SK-N-SH (cell line): ENCODE data around the gene FRAT2. TPM values are rescaled to one million over a fixed set of nuclear protein-coding genes. Genes with fewer than 3 reads are reported as not detected.
"Not testable (repeated sequence)": the region's sequence is repeated elsewhere in the genome, so short reads cannot be mapped to it uniquely, and the experiment has no call there.

Source experiments
- CTCF ChIA-PET: fragments of 300-600, 350-600 bp; formaldehyde crosslinking; extraction: SDS; loops from one replicate; lab custom pipeline; 2021; lab: Yijun Ruan, JAX
- POLR2A ChIA-PET: fragments of 350-600 bp; sonication (Branson Sonifier 250); formaldehyde crosslinking; extraction: SDS; loops from one replicate; lab custom pipeline; 2020; ENCODE audit warnings: antibody characterized with exemption, inconsistent platforms; lab: Yijun Ruan, JAX
- DNase-seq: peaks from one replicate; pipeline ENCODE4 v3.0.0; 2012
- H2AFZ ChIP-seq: fragments of 200-600 bp; sonication (generic); 2 replicates; pipeline ENCODE4 v1.8.1; 2016; ENCODE audit warnings: antibody characterized with exemption, mild to moderate bottlenecking, low read depth
- H3F3A ChIP-seq: fragments of 200-600 bp; sonication (generic); replicated peaks from 2 replicates; pipeline ENCODE3; 2016; ENCODE audit warnings: antibody characterized with exemption, mild to moderate bottlenecking; ENCODE audit not compliant: insufficient read depth
- H3K27ac ChIP-seq, 2 experiments: fragments of 200-500 bp in 1 of 2; fragments of 200-600 bp in 1 of 2; sonication (Bioruptor generic) in 1 of 2; sonication (generic), shearing (Covaris generic) in 1 of 2; 2 replicates each; pipeline versions ENCODE4 v1.5.1 to v1.6.1; 2014 to 2016; ENCODE audit warnings: low read depth in 2 of 2, inconsistent platforms in 1 of 2, low read length in 1 of 2, mild to moderate bottlenecking in 1 of 2, mixed read lengths in 1 of 2
- H3K27me3 ChIP-seq: fragments of 200-600 bp; sonication (generic), shearing (Covaris generic); 2 replicates; pipeline ENCODE4 v1.6.1; 2016; ENCODE audit warnings: mixed run types; ENCODE audit not compliant: insufficient read depth
- H3K36me3 ChIP-seq, 2 experiments: fragments of 200-500 bp in 1 of 2; fragments of 200-600 bp in 1 of 2; sonication (Bioruptor generic) in 1 of 2; sonication (generic) in 1 of 2; replicated peaks in 1 of 2; 2 replicates each; pipeline versions ENCODE3 to v1.5.1; 2014 to 2016; ENCODE audit warnings: low read length in 1 of 2, mild to moderate bottlenecking in 1 of 2; ENCODE audit not compliant: insufficient read depth in 2 of 2, control insufficient read depth in 1 of 2
- H3K4me1 ChIP-seq, 2 experiments: fragments of 200-500 bp in 1 of 2; fragments of 200-600 bp in 1 of 2; sonication (Bioruptor generic) in 1 of 2; sonication (generic), shearing (Covaris generic) in 1 of 2; 2 replicates each; pipeline versions ENCODE4 v1.5.1 to v1.6.1; 2014 to 2016; ENCODE audit warnings: low read depth in 1 of 2, low read length in 1 of 2, mixed run types in 1 of 2; ENCODE audit not compliant: insufficient read depth in 2 of 2, control insufficient read depth in 1 of 2
- H3K4me2 ChIP-seq: fragments of 200-600 bp; sonication (generic), shearing (Covaris generic); 2 replicates; pipeline ENCODE4 v1.6.1; 2017; ENCODE audit warnings: mixed run types
- H3K4me3 ChIP-seq, 2 experiments: fragments of 200-500 bp in 1 of 2; fragments of 200-600 bp in 1 of 2; sonication (Bioruptor generic) in 1 of 2; sonication (generic), shearing (Covaris generic) in 1 of 2; 2 replicates each; pipeline versions ENCODE4 v1.5.1 to v1.8.1; 2014 to 2016; ENCODE audit warnings: low read depth in 2 of 2, inconsistent platforms in 1 of 2, low read length in 1 of 2, mild to moderate bottlenecking in 1 of 2, mixed read lengths in 1 of 2, moderate library complexity in 1 of 2
- H3K79me2 ChIP-seq: fragments of 200-600 bp; sonication (generic); 2 replicates; pipeline ENCODE4 v1.8.1; 2017; ENCODE audit warnings: mild to moderate bottlenecking; ENCODE audit not compliant: insufficient read depth
- H3K9ac ChIP-seq: fragments of 200-600 bp; sonication (generic); 2 replicates; pipeline ENCODE4 v1.6.1; 2017; ENCODE audit warnings: mixed run types
- H3K9me2 ChIP-seq: fragments of 200-600 bp; sonication (generic); 2 replicates; pipeline ENCODE4 v1.6.1; 2017; ENCODE audit warnings: mixed run types
- H3K9me3 ChIP-seq: fragments of 200-600 bp; sonication (generic); 2 replicates; pipeline ENCODE4 v1.6.1; 2017; ENCODE audit warnings: mixed run types, mild to moderate bottlenecking, moderate library complexity
- H4K20me1 ChIP-seq: fragments of 200-600 bp; sonication (generic); 2 replicates; pipeline ENCODE4 v1.6.1; 2017; ENCODE audit warnings: mild to moderate bottlenecking, mixed run types; ENCODE audit not compliant: insufficient read depth
- ELF1 ChIP-seq: IDR thresholded peaks from 2 replicates; pipeline ENCODE4 v1.4.0; 2012
- EP300 ChIP-seq, 2 experiments: IDR thresholded peaks; 2 replicates each; pipeline versions ENCODE4 v1.4.0 to v1.6.1; 2012; ENCODE audit warnings: borderline replicate concordance in 1 of 2, low read depth in 1 of 2, low read length in 1 of 2
- FOSL2 ChIP-seq: IDR thresholded peaks from 2 replicates; pipeline ENCODE4 v1.4.0; 2012; ENCODE audit warnings: low read depth, mild to moderate bottlenecking, moderate library complexity, borderline replicate concordance
- GATA2 ChIP-seq: sonication (generic); formaldehyde crosslinking; IDR thresholded peaks from 2 replicates; pipeline ENCODE4 v1.5.0; 2020; ENCODE audit warnings: mild to moderate bottlenecking, missing genetic modification reagents
- JUND ChIP-seq: IDR thresholded peaks from 2 replicates; pipeline ENCODE4 v1.4.0; 2012
- MXI1 ChIP-seq: IDR thresholded peaks from 2 replicates; pipeline ENCODE4 v1.6.1; 2012; ENCODE audit warnings: mild to moderate bottlenecking, low read depth, low read length, improper control_type of control experiment
- RAD21 ChIP-seq: IDR thresholded peaks from 2 replicates; pipeline ENCODE4 v1.6.1; 2012; ENCODE audit warnings: mild to moderate bottlenecking, low read length
- YY1 ChIP-seq: IDR thresholded peaks from 2 replicates; pipeline ENCODE4 v1.4.0; 2012; ENCODE audit warnings: low read depth, mild to moderate bottlenecking
- ZBTB33 ChIP-seq: IDR thresholded peaks from 2 replicates; pipeline ENCODE4 v1.4.0; 2012; ENCODE audit warnings: low read depth, borderline replicate concordance
- WGBS: methylation state at CpG from one replicate; pipeline ENCODE4 v1.1.6; 2017; ENCODE audit warnings: low lambda C conversion rate; 5-methylcytosine and 5-hydroxymethylcytosine counted together
- polyA plus RNA-seq, 3 experiments: library from polyadenylated mRNA; depleted of rRNA; stranded (reverse); fragments of >200 nt; gene quantifications; 2 replicates each; pipeline ENCODE4 v1.2.3, GENCODE V29; 2012

The FRAT2 gene
- polyA plus RNA-seq, 1 of the 3 experiments (the other 2 are of a cell fraction) = 2.4 TPM

DNA sequence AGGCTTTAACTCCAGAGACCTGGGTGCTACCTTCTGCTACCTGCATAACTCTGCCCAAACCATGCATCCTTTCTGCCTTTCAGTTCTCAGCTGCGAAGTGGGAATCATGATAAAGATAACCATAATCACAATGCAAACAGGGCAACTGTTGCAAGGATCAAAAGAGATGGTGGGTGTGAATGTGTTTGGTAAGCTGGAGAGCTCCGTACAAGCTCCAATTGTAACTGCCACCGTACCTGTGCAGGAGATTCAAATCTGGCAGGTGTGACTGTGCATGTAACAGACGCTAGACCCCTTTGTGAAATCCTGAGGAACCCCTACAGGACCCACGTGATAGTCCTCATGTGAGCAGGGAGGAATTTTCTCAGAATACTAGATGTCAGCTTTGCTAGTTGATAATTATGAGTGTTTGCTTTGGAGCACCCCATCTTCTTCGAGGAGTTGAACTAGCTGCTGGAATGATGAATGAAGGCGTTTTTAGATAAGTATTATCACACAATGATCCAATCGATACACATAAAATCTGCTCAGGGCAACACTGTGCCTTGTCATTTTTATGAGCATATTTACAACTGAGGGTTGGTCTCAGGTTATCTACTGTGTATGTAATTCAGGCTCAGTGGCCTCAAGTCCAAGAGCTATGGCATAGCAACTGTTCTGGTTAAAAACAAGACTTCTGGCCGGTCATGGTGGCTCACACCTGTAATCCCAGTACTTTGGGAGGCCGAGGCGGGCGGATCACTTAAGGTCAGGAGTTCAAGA is 15.4 kb upstream of the FRAT2 start:
- Histone ChIP-seq H3K36me3 (peaks cover 6 to 8% of the 10 kb centered on the region in 2 experiments), H3K27me3 (no peaks in the 10 kb centered on the region), H3K4me1 (peaks cover 0 to 6% of the 10 kb centered on the region in 2 experiments; a peak in 1 of 4 replicates), H3K4me2 (no peak overlapping the region), H3K27ac (peak overlapping the region in 1 of 2 experiments; percentile 39; a peak in 1 of 4 replicates), H2AFZ (no peak overlapping the region), H3K9me2 (no peaks in the 10 kb centered on the region), H3K9me3 (no peaks in the 10 kb centered on the region), H3F3A (peaks cover 4% of the 10 kb centered on the region), H3K4me3 (no peak overlapping the region), H3K79me2 (no peaks in the 10 kb centered on the region), H4K20me1 (no peaks in the 10 kb centered on the region), H3K9ac (no peak overlapping the region)
- 87% methylated on average over 12 of the region's 12 CpGs for WGBS
- TF ChIP-seq JUND = no peak
- 0 out of 2 replicates have a peak, but pooled peaks have one; percentile 3 for TF ChIP-seq GATA2 (CRISPR knock-in tag)
- CTCF ChIA-PET = interaction anchor here (0.6 to 1.0 kb wide), 4 partner anchors 31 to 84 kb away, joined by 3 to 5 read pairs (median 3); partner anchors contain the start of gene FRAT1
- POLR2A ChIA-PET = interaction anchor here (1.0 to 1.4 kb wide), 2 partner anchors 9 to 16 kb away, joined by 3 read pairs; no protein-coding TSS in a partner anchor
- no peak for DNase-seq

DNA sequence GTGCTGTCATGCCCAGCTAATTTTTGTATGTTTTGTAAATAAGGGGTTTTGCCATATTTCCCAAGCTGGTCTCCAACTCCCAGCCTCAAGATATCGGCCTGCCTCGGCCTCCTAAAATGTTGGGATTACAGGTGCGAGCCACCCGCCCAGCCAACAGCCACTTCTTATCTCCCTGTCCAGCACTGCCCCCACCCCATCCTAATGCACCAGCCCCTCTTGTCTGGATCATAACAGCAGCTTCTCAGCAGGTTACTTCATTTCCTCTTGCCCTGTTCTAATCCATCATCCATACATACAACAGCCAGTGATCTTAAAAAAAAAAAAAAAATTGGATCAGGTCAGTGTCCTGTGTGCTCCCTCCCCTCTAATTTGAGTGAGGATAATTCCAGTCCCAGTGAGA is 12.8 kb upstream of the FRAT2 start:
- no peaks in the 10 kb centered on the region for H3K9me2 ChIP-seq
- ChIA-PET POLR2A (no interaction called here), CTCF (no interaction called here)
- H3K4me3 ChIP-seq = no peak overlapping the region
- H3K79me2 ChIP-seq = no peaks in the 10 kb centered on the region
- TF ChIP-seq YY1 = no peak
- TF ChIP-seq RAD21 = no peak
- TF ChIP-seq ELF1 = no peak
- no peak for TF ChIP-seq FOSL2
- no peak for TF ChIP-seq MXI1
- TF ChIP-seq JUND = no peak
- no peak for TF ChIP-seq EP300 (IDR thresholded peaks at IDR 0.05; ENCODE audit: borderline replicate concordance in 1 of 2, low read depth in 1 of 2, low read length in 1 of 2)
- no peak for TF ChIP-seq ZBTB33
- H3K36me3 ChIP-seq = peaks cover 2 to 6% of the 10 kb centered on the region in 2 experiments
- no peak for DNase-seq
- no peaks in the 10 kb centered on the region for H3K9me3 ChIP-seq
- no peaks in the 10 kb centered on the region for H3F3A ChIP-seq
- H3K27me3 ChIP-seq = no peaks in the 10 kb centered on the region
- no peak overlapping the region for H3K9ac ChIP-seq
- H2AFZ ChIP-seq = no peak overlapping the region
- H3K27ac ChIP-seq = no peak overlapping the region
- 100% methylated on average over 4 of the region's 4 CpGs for WGBS
- H3K4me1 ChIP-seq = peaks cover 0 to 6% of the 10 kb centered on the region in 2 experiments; a peak in 1 of 4 replicates
- no peaks in the 10 kb centered on the region for H4K20me1 ChIP-seq
- H3K4me2 ChIP-seq = no peak overlapping the region

DNA sequence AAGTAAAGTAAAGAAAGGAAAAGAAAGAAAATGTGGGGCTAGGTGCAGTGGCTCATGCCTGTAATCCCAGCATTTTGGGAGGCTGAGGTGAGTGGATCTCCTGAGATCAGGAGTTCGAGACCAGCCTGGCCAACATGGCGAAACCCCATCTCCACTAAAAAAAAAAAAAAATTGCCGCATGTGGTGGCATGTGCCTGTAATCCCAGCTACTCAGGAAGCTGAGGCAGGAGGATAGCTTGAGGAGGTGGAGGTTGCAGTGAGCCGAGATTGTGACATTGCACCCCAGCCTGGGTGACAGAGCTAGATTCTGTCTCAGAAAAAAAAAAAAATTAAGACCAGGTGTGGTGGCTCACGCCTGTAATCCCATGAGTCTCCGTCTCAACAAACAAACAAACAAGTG is 9.1 kb upstream of the FRAT2 start:
- POLR2A ChIA-PET = not testable (repeated sequence)
- 83% methylated on average over 6 of the region's 6 CpGs for WGBS
- CTCF ChIA-PET = interaction anchor here (1.8 kb wide), 1 partner anchor 11 kb away, joined by 6 read pairs; no protein-coding TSS in a partner anchor

More for the DNA sequence above, 9.1 kb upstream of the FRAT2 start:
- not testable (repeated sequence) for H2AFZ ChIP-seq, H3K36me3 ChIP-seq, H3K27ac ChIP-seq, H3K79me2 ChIP-seq, H3K9me3 ChIP-seq, H3K4me1 ChIP-seq, H3K4me3 ChIP-seq, H3F3A ChIP-seq, H4K20me1 ChIP-seq, H3K27me3 ChIP-seq, H3K4me2 ChIP-seq, DNase-seq, H3K9ac ChIP-seq, H3K9me2 ChIP-seq
